Inflammatory macrophage treated with lipopolysaccharide for 1 hour (primary cell): ENCODE measurements around the gene GRIK4.
"Not testable (repeated sequence)": the region's sequence is repeated elsewhere in the genome, so short reads cannot be mapped to it uniquely, and the experiment has no call there.

ENCODE experiments used
- DNase-seq, 2 donors: peaks; one replicate each; pipeline ENCODE4 v3.0.0-alpha.2; 2020 to 2022

Gene GRIK4

GRCh38 chr11:121029813-121030445, 518.4 kb downstream of the GRIK4 start:
- no peak for DNase-seq

GRCh38 chr11:121031167-121031566, 519.6 kb downstream of the GRIK4 start:
- no peak for DNase-seq

GRCh38 chr11:121031648-121032047, 520.1 kb downstream of the GRIK4 start:
- DNase-seq = not testable (repeated sequence)

- DNase-seq = no peak
Observed at GRCh38 chr11:121032546-121032945, 521.0 kb downstream of the GRIK4 start.

GRCh38 chr11:121033635-121034034, 522.1 kb downstream of the GRIK4 start:
- DNase-seq = no peak

GRCh38 chr11:121035169-121035755, 523.7 kb downstream of the GRIK4 start:
- no peak for DNase-seq

GRCh38 chr11:121035780-121036179, 524.2 kb downstream of the GRIK4 start:
- no peak for DNase-seq

- DNase-seq = no peak
Observed at GRCh38 chr11:121037016-121037415, 525.5 kb downstream of the GRIK4 start.
